Vagina (tissue), 2 donors: ENCODE results near the gene CCDC184. TPM values are rescaled to one million over a fixed set of nuclear protein-coding genes. Genes with fewer than 3 reads are reported as not detected.
"Not testable (repeated sequence)": the region's sequence is repeated elsewhere in the genome, so short reads cannot be mapped to it uniquely, and the experiment has no call there.

Source experiments
- DNase-seq, 2 donors: peaks; one replicate each; pipeline ENCODE4 v3.0.0-alpha.2; 2017; ENCODE audit errors: extremely low spot score in 2 of 2
- H3K27ac ChIP-seq: fragments of 200-600 bp; sonication (generic); one replicate; pipeline ENCODE4 v1.5.1; 2019
- H3K27me3 ChIP-seq: fragments of 200-600 bp; sonication (generic); one replicate; pipeline ENCODE4 v1.5.1; 2019
- H3K36me3 ChIP-seq, 2 donors: fragments of 200-600 bp; sonication (generic); one replicate each; pipeline ENCODE4 v1.5.1; 2017 to 2019
- H3K4me1 ChIP-seq: fragments of 200-600 bp; sonication (generic); one replicate; pipeline ENCODE4 v1.5.1; 2019
- H3K4me3 ChIP-seq, 2 donors: fragments of 200-600 bp; sonication (generic); 1 replicate in 1 of 2; 2 replicates in 1 of 2; pipeline ENCODE4 v1.5.1; 2016 to 2019
- H3K9me3 ChIP-seq: fragments of 200-600 bp; sonication (generic); one replicate; pipeline ENCODE4 v1.5.1; 2019
- POLR2A ChIP-seq, 2 donors: fragments of 450-650 bp; IDR thresholded peaks; one replicate each; pipeline ENCODE4 v1.6.1; 2017; ENCODE audit warnings: antibody characterized with exemption in 2 of 2, mild to moderate bottlenecking in 2 of 2, moderate library complexity in 2 of 2
- POLR2AphosphoS5 ChIP-seq, 2 donors: sonication (generic); formaldehyde crosslinking; IDR thresholded peaks; one replicate each; pipeline ENCODE4 v1.9.0; 2017; ENCODE audit warnings: antibody characterized with exemption in 2 of 2, mild to moderate bottlenecking in 2 of 2, low read depth in 1 of 2; ENCODE audit not compliant: insufficient read depth in 1 of 2
- intact Hi-C: fragments of 100-400 bp; cut with DNase I; formaldehyde crosslinking; loops from one replicate; pipeline ENCODE4 v1.15.1; 2023
- total RNA-seq: library from RNA; depleted of rRNA; stranded (reverse); fragments of >200 nt; gene quantifications from one replicate; pipeline ENCODE4 v1.2.3, GENCODE V29; 2016
- TF ChIP-seq, protein P1 (sequence below), 3 experiments: fragments of 450-650 bp in 2 of 3; fragments of 200-600 bp in 1 of 3; sonication (generic) in 1 of 3; IDR thresholded peaks; one replicate each; pipeline ENCODE4 v1.5.1; 2017 to 2019; ENCODE audit warnings: antibody characterized with exemption in 3 of 3, mild to moderate bottlenecking in 2 of 3, moderate library complexity in 2 of 3

The CCDC184 gene
- total RNA-seq, 1 donor from 2014 or later, result 1.2 TPM

DNA sequence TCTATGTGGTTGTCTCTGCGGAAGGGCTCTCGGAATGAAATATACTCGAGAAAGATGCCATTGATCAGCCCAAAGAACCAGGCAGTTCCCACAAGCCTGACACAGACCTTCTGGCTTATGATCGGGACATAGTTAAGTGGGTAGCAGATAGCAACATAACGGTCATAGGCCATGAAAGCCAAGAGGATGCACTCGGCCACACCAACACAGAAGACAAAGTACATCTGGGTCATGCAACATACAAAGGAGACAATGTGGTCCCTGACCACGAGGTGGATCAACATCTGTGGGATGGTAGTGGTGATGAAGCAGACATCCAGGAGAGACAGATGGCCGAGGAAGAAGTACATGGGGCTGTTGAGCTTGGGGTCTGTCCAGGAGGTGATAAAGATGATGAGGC lies 19.3 kb downstream of the CCDC184 start:
- Histone ChIP-seq H3K9me3 (peaks cover 8% of the 10 kb centered on the region), H3K27ac (no peak overlapping the region), H3K27me3 (no peaks in the 10 kb centered on the region), H3K36me3 (peaks cover 0 to 8% of the 10 kb centered on the region in 2 donors), H3K4me1 (peaks cover 26% of the 10 kb centered on the region), H3K4me3 (no peak overlapping the region)
- intact Hi-C loops, result no loop called here
- no peak for DNase-seq
- TF ChIP-seq POLR2AphosphoS5 (IDR thresholded peaks at IDR 0.05; ENCODE audit: insufficient read depth in 1 of 2, low read depth in 1 of 2) (no peak), POLR2A (IDR thresholded peaks at IDR 0.05) (no peak)
- TF ChIP-seq, protein P1, sequence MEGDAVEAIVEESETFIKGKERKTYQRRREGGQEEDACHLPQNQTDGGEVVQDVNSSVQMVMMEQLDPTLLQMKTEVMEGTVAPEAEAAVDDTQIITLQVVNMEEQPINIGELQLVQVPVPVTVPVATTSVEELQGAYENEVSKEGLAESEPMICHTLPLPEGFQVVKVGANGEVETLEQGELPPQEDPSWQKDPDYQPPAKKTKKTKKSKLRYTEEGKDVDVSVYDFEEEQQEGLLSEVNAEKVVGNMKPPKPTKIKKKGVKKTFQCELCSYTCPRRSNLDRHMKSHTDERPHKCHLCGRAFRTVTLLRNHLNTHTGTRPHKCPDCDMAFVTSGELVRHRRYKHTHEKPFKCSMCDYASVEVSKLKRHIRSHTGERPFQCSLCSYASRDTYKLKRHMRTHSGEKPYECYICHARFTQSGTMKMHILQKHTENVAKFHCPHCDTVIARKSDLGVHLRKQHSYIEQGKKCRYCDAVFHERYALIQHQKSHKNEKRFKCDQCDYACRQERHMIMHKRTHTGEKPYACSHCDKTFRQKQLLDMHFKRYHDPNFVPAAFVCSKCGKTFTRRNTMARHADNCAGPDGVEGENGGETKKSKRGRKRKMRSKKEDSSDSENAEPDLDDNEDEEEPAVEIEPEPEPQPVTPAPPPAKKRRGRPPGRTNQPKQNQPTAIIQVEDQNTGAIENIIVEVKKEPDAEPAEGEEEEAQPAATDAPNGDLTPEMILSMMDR (IDR thresholded peaks at IDR 0.05), result no peak

DNA sequence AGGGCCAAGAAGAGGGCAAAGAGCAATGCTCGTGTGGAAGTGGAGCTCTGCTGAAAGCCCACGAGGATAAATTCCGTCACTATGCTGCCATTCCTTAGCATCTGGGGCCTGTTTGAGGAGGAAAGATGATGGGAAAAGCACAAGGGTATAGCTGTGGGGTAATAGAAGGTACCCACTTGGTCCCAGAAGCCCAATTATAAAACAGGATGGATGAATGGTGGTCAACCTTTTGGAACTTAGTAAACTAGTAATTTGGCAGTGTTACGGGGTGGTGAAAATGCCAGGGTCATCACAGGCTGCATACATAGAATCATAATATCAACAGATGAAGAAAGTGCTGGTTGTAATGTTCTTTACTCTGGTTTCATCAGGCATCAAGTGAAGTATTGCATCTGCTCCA lies 19.7 kb downstream of the CCDC184 start, which contains the start of gene OR10AD1:
TSS of gene OR10AD1 (minus strand) at position 101 of the 400 bp plus-strand sequence. CDS start at position 101, 0 bp downstream.
- H3K4me3 ChIP-seq, result no peak within 1 kb of the TSS
- H3K27me3 ChIP-seq, result no peaks in the 10 kb centered on the region
- TF ChIP-seq POLR2AphosphoS5 (IDR thresholded peaks at IDR 0.05; ENCODE audit: insufficient read depth in 1 of 2, low read depth in 1 of 2), result no peak
- TF ChIP-seq POLR2A (IDR thresholded peaks at IDR 0.05), result no peak
- TF ChIP-seq, protein P1 (IDR thresholded peaks at IDR 0.05), result no peak
- no peak for DNase-seq
- intact Hi-C loops, result no loop called here
- peaks cover 8% of the 10 kb centered on the region for H3K9me3 ChIP-seq
- H3K4me1 ChIP-seq, result peaks cover 26% of the 10 kb centered on the region
- peaks cover 0 to 8% of the 10 kb centered on the region in 2 donors for H3K36me3 ChIP-seq
- H3K27ac ChIP-seq, result no peak within 1 kb of the TSS

DNA sequence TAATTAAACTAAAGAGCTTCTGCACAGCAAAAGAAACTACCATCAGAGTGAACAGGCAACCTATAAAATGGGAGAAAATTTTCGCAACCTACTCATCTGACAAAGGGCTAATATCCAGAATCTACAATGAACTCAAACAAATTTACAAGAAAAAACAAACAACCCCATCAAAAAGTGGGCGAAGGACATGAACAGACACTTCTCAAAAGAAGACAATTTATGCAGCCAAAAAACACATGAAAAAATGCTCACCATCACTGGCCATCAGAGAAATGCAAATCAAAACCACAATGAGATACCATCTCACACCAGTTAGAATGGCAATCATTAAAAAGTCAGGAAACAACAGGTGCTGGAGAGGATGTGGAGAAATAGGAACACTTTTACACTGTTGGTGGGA lies 26.1 kb downstream of the CCDC184 start:
- DNase-seq, H3K4me1 ChIP-seq, intact Hi-C loops, H3K27me3 ChIP-seq, H3K36me3 ChIP-seq, H3K27ac ChIP-seq, H3K9me3 ChIP-seq, H3K4me3 ChIP-seq: not testable (repeated sequence)

DNA sequence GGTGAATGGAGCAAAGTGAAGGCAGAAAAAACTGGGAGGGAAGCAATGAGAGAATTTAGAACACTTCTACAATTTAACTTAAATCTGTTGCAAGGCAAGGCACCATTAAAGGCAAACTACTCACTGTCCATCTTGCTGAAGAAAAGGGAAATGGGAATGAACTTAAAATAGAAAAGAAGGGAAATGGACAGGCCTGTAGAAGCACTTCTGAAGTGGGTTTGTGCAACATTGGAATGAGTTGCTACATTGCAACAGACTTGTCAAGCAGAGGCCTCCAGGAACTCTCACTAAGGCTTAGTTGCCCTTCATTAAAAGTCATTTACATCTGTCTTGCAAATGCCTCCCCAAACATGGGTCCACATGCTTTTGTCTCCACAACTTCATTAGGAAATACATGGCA lies 33.3 kb downstream of the CCDC184 start:
- Histone ChIP-seq H3K4me1 (no peaks in the 10 kb centered on the region), H3K4me3 (no peak overlapping the region), H3K36me3 (no peaks in the 10 kb centered on the region), H3K27me3 (no peaks in the 10 kb centered on the region), H3K27ac (no peak overlapping the region), H3K9me3 (no peaks in the 10 kb centered on the region)
- TF ChIP-seq, protein P1 (IDR thresholded peaks at IDR 0.05), result no peak
- no peak for DNase-seq
- intact Hi-C loops, result no loop called here

DNA sequence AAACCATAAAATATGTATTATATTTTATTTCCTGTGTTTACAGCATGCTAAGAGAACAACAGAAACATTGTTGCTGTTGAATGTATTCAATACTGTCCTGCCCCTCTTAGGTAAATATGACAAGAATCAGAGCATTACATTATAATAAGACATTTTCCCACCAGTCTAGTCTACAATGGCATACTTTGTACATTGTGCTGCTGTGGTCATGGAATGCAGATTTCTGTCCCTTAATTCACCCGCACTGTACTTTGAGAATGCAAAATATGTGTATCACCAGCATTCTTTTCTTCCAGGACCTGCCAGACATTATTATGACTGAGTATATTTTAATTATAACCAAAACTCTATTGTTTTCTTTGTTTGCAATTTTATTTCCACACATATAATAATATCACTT lies 36.2 kb downstream of the CCDC184 start:
- Histone ChIP-seq H3K4me1 (no peaks in the 10 kb centered on the region), H3K4me3 (no peak overlapping the region), H3K27me3 (no peaks in the 10 kb centered on the region), H3K9me3 (no peaks in the 10 kb centered on the region), H3K36me3 (no peaks in the 10 kb centered on the region), H3K27ac (no peak overlapping the region)
- intact Hi-C loops, result no loop called here
- DNase-seq, result no peak
- TF ChIP-seq, protein P1 (IDR thresholded peaks at IDR 0.05), result no peak
- no peak for TF ChIP-seq POLR2AphosphoS5 (IDR thresholded peaks at IDR 0.05; ENCODE audit: insufficient read depth in 1 of 2, low read depth in 1 of 2)
- no peak for TF ChIP-seq POLR2A (IDR thresholded peaks at IDR 0.05)

DNA sequence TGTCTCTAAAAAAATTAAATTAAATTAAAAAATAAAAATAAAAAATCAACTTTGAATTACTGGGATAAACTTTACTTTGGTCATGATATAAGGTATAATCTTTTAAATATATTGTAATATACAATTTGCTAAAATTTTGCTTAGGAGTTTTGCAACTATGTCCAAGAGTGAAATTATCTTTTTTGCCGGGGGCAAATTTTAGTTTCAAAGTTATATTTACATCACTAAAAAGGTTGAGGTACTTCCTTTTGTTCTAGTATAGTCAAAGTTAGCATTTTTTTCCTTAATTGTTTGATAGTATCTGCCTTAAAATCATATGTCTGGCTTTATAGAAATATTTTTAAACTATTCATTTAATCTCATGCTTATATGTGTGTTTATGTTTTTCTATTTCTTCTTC lies 37.3 kb downstream of the CCDC184 start:
- DNase-seq, result no peak
- TF ChIP-seq POLR2AphosphoS5 (IDR thresholded peaks at IDR 0.05; ENCODE audit: insufficient read depth in 1 of 2, low read depth in 1 of 2) (no peak), POLR2A (IDR thresholded peaks at IDR 0.05) (no peak)
- TF ChIP-seq, protein P1 (IDR thresholded peaks at IDR 0.05), result no peak
- no peaks in the 10 kb centered on the region for H3K36me3 ChIP-seq
- H3K27ac ChIP-seq, result no peak overlapping the region
- H3K4me1 ChIP-seq, result no peaks in the 10 kb centered on the region
- intact Hi-C loops, result no loop called here
- no peak overlapping the region for H3K4me3 ChIP-seq
- H3K9me3 ChIP-seq, result no peaks in the 10 kb centered on the region
- no peaks in the 10 kb centered on the region for H3K27me3 ChIP-seq
